Lower lobe of right lung (tissue), 2 donors: ENCODE measurements around the gene HTATSF1. TPM values are rescaled to one million over a fixed set of nuclear protein-coding genes. Genes with fewer than 3 reads are reported as not detected.
A peak's percentile ranks its signal among the peaks of the same experiment; 100 is the strongest.

Experiments
- ATAC-seq, 2 donors: fragments of 200-7000 bp; cut with Tn5 transposase; one replicate each; pipeline ENCODE4 v1.9.1; 2020 to 2022; ENCODE audit warnings: mild to moderate bottlenecking in 2 of 2, moderate library complexity in 2 of 2
- DNase-seq: peaks from one replicate; pipeline ENCODE4 v3.0.0-alpha.2; 2020
- H3K27ac ChIP-seq: fragments of 200-600 bp; one replicate; pipeline ENCODE4 v1.8.0; 2022
- H3K27me3 ChIP-seq: fragments of 200-600 bp; one replicate; pipeline ENCODE4 v1.8.0; 2022; ENCODE audit warnings: low read depth
- H3K36me3 ChIP-seq: fragments of 200-600 bp; one replicate; pipeline ENCODE4 v1.8.0; 2022; ENCODE audit warnings: mild to moderate bottlenecking
- H3K4me1 ChIP-seq: fragments of 200-600 bp; one replicate; pipeline ENCODE4 v1.8.0; 2022
- H3K4me3 ChIP-seq: fragments of 200-600 bp; one replicate; pipeline ENCODE4 v1.8.0; 2022; ENCODE audit warnings: mild to moderate bottlenecking
- H3K9me3 ChIP-seq: fragments of 200-600 bp; one replicate; pipeline ENCODE4 v1.8.0; 2022
- intact Hi-C: fragments of 100-400 bp; cut with DNase I; formaldehyde crosslinking; loops from one replicate; pipeline ENCODE4 v1.11.0; 2022
- long read RNA-seq: library from polyadenylated mRNA; unstranded; transcript quantifications from one replicate; pipeline ENCODE4 v2.0.0, GENCODE V29; 2021
- total RNA-seq: library from RNA; stranded (reverse); fragmentation: NEBNext Ultra II Directional; extraction: Animal tissue kit (Norgen Biotek cat#: 25700); gene quantifications from one replicate; pipeline ENCODE4 v1.2.1, GENCODE V29; 2021
- TF ChIP-seq, protein P1 (sequence below): fragments of 200-600 bp; IDR thresholded peaks from one replicate; pipeline ENCODE4 v1.8.0; 2022; ENCODE audit warnings: antibody characterized with exemption, mild to moderate bottlenecking
- donor health status: DM: no; HTN: yes; CAD: no; lungs with severe emphysema.

HTATSF1 gene
- 27.4 TPM for total RNA-seq
- long read RNA-seq, transcript HTATSF1-204 (10 exons, 3,019 nt) = minor isoform, 30 of 103 reads
- long read RNA-seq, transcript HTATSF1-201 (9 exons, 2,775 nt) = major isoform, 50 of 103 reads
- long read RNA-seq, partial matches to known transcripts = 3 of 103 reads
- long read RNA-seq, other reads (novel, unspliced or antisense) = 19 of 103 reads

- DNase-seq = peak; percentile 44
- intact Hi-C loops = loop anchor here (10.0 kb wide), 1 partner anchor 513 kb away; the partner anchor contains the start of gene SLC9A6
- no peaks in the 10 kb centered on the region for H3K4me1 ChIP-seq
- no peaks in the 10 kb centered on the region for H3K9me3 ChIP-seq
- H3K27ac ChIP-seq = peak within 1 kb of the TSS; percentile 90
- H3K36me3 ChIP-seq = peaks cover 26% of the 10 kb centered on the region
- ATAC-seq = peak in 1 of 2 donors; percentile 14
- TF ChIP-seq, protein P1, sequence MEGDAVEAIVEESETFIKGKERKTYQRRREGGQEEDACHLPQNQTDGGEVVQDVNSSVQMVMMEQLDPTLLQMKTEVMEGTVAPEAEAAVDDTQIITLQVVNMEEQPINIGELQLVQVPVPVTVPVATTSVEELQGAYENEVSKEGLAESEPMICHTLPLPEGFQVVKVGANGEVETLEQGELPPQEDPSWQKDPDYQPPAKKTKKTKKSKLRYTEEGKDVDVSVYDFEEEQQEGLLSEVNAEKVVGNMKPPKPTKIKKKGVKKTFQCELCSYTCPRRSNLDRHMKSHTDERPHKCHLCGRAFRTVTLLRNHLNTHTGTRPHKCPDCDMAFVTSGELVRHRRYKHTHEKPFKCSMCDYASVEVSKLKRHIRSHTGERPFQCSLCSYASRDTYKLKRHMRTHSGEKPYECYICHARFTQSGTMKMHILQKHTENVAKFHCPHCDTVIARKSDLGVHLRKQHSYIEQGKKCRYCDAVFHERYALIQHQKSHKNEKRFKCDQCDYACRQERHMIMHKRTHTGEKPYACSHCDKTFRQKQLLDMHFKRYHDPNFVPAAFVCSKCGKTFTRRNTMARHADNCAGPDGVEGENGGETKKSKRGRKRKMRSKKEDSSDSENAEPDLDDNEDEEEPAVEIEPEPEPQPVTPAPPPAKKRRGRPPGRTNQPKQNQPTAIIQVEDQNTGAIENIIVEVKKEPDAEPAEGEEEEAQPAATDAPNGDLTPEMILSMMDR = no peak
- no peaks in the 10 kb centered on the region for H3K27me3 ChIP-seq
- H3K4me3 ChIP-seq = peak within 1 kb of the TSS; percentile 68
Measured at GRCh38 chrX:136497556-136498052, at the start of gene HTATSF1. HTATSF1 (plus strand) TSS chrX:136497592; CDS start chrX:136497685, 93 bp downstream.

GRCh38 chrX:136447968-136448367 is 49.4 kb upstream of the HTATSF1 start:
- H3K27ac ChIP-seq = no peak overlapping the region
- TF ChIP-seq, protein P1 = no peak
- ATAC-seq (no peak), DNase-seq (no peak)
- H3K36me3 ChIP-seq = no peaks in the 10 kb centered on the region
- H3K9me3 ChIP-seq = no peaks in the 10 kb centered on the region
- intact Hi-C loops = no loop called here
- no peak overlapping the region for H3K4me3 ChIP-seq
- H3K4me1 ChIP-seq = no peaks in the 10 kb centered on the region
- H3K27me3 ChIP-seq = no peaks in the 10 kb centered on the region

- intact Hi-C loops = no loop called here
- DNase-seq (no peak), ATAC-seq (no peak)
- TF ChIP-seq, protein P1 = no peak
- H3K4me1 ChIP-seq = no peaks in the 10 kb centered on the region
- H3K36me3 ChIP-seq = no peaks in the 10 kb centered on the region
- H3K9me3 ChIP-seq = no peaks in the 10 kb centered on the region
- no peaks in the 10 kb centered on the region for H3K27me3 ChIP-seq
- H3K4me3 ChIP-seq = no peak overlapping the region
- no peak overlapping the region for H3K27ac ChIP-seq
Measured at GRCh38 chrX:136450050-136450830, 47.2 kb upstream of the HTATSF1 start.

DNA sequence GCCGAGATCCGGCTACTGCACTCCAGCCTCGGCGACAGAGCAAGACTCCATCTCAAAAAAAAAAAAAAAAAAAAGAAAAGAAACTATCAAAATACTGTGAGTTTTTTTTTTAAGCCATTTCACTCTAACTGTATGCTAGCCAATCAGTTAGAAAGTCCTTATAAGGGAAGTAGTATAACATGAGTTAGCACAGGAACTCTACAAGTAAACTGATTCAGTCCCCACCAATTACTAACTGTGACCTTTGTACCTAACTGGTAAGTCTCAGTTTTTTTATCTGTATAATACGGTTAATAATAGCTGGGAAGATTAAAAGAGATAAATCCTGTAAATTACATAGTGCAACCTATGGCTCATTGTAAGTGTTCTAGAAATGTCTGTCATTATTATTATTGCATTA is 44.8 kb upstream of the HTATSF1 start:
- ATAC-seq (no peak), DNase-seq (no peak)
- Histone ChIP-seq H3K4me3 (no peak overlapping the region), H3K27me3 (no peaks in the 10 kb centered on the region), H3K4me1 (no peaks in the 10 kb centered on the region), H3K27ac (no peak overlapping the region), H3K36me3 (no peaks in the 10 kb centered on the region), H3K9me3 (no peaks in the 10 kb centered on the region)
- intact Hi-C loops = no loop called here
- TF ChIP-seq, protein P1 = no peak

DNA sequence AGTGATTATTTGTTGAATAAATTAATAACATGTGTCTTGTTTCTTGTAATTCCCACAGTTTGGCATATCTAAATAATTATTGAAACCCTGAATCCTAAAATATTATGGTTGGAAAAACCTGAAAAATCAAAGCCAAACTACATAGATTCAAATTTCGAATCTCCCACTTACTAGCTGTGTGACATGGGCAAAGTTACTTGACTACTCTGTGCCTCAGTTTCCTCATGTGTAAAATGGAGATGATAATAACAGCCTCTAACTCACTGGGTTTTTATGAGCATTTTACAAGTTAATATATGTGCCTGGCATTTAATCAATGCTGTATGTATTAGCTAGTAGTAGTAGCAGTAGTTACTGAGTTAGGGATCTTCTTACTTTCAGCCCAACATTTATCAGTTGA is 44.3 kb upstream of the HTATSF1 start:
- DNase-seq (no peak), ATAC-seq (no peak)
- Histone ChIP-seq H3K9me3 (no peaks in the 10 kb centered on the region), H3K27me3 (no peaks in the 10 kb centered on the region), H3K36me3 (no peaks in the 10 kb centered on the region), H3K27ac (no peak overlapping the region), H3K4me3 (no peak overlapping the region), H3K4me1 (no peaks in the 10 kb centered on the region)
- intact Hi-C loops = no loop called here
- TF ChIP-seq, protein P1 = no peak
